ENCODE results near the gene PRKAG3.

PRKAG3 gene

GRCh38 chr2:218831378-218831990, at the start of gene PRKAG3:
PRKAG3 (minus strand) TSS chr2:218831803.
- no peak for DNase-seq (ENCODE audit: low spot score)

DNA sequence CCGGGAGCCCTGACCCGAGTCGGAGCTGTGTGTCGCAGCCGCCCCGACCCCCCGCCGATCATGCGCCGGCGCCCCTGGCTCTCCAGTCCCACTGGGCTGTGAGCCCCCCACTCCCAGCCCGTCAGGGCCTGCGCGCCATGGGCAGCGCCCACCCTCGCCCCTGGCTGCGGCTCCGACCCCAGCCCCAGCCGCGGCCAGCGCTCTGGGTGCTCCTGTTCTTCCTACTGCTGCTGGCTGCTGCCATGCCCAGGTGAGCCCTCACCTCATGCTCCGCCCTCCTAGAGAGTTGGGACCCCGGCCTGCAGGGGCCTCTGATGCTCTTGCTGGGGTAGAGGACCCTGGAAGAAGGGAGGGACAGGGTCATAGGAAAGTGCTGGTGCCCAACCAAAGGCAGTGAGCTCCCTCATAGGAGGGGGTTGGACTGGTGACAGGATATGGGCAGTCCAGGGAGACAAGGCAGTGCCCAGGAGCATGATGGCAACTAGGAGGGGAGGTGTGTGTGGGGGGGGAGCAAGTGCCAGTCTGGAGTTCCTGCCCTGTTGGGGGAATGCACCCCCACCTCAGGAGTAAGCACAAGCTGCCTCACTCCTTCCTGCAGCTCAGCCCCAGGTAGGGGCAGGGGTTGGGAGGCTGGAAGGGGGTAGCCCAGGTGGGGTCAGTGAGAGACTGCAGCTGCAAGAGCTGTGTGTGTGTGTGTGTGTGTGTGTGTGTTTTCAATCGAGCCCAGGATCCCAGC, 49.4 kb upstream of the PRKAG3 start:
- DNase-seq (ENCODE audit: low spot score) = no peak

DNA sequence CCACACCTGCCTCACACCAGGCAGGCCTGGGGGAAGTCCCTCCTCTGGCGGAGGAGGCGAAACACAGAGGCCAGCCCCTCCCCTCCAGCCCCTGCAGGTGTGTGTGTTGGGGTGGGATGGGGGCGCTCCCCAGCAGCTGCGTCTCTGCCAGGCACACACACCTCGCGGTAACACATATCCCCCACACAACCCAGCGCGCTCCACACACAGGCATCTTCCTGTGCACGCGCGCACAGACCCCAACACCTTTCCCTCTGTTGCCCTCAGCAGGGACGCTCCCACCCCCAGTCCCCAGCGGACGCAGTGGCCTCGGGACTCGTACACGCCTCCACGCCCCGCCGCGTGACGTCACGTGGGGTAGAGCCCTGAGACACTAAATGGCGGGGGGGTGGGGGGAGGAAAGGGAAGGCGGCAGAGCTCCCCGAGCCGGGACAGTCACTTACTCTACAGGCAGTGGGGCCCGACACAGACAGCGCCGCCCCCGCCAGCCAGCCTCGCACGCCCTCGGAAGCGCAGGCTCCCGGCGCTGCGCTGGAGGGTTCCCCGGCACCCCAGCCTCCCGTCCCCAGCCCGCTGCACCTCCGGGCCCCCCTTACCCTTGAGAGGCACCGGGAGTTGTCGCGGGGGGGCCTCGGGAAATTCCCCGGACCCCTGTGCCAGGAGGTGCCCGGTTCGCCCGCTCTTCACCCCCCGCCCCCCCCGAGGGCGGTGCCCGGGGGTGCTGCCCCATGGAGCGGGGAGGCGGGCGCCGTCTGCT, 48.7 kb upstream of the PRKAG3 start, which contains the start of gene WNT10A:
Gene WNT10A (plus strand): TSS at position 751 of the 757 bp plus-strand sequence. CDS start 144 bp downstream, outside the sequence.
- DNase-seq (ENCODE audit: low spot score) = no peak

DNA sequence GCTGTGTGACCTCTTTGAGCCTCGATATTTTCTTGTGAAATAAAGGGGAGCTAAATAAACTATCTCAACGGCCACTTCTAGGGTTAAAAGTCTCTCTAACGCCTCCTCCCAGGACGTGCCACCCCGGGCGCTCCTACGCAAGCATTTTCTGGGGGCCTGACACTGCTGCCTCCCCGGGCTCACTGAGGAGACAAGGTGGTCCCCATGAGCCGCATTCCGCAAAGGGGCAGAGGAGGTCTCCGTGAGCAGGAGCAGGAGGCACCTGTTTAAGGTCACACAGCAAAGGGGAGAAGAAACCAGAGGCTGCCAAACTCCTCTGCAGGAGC, 48.1 kb upstream of the PRKAG3 start:
- no peak for DNase-seq (ENCODE audit: low spot score)

- DNase-seq (ENCODE audit: low spot score) = no peak
These were observed 47.5 kb upstream of the PRKAG3 start for GRCh38 chr2:218878926-218879761.

DNA sequence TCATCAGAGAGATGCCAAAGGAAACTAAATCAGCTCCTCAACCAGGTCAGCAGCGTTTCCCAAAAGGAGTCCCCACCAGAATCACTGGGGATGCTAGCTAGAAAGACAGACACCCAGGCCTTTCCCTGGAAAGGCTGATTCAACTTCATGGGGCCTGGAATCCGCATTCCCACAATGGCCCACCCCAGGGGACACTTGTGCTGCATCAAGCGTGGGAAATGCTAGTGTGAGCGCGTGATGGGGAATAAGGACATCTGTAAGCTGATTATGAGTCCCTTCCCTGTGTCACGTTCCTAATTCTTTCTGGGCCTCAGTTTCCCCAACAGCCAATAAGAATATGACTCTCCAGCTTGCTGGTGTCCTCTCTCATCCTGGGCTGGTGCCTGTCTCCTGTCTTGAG, 46.9 kb upstream of the PRKAG3 start:
- no peak for DNase-seq (ENCODE audit: low spot score)

DNA sequence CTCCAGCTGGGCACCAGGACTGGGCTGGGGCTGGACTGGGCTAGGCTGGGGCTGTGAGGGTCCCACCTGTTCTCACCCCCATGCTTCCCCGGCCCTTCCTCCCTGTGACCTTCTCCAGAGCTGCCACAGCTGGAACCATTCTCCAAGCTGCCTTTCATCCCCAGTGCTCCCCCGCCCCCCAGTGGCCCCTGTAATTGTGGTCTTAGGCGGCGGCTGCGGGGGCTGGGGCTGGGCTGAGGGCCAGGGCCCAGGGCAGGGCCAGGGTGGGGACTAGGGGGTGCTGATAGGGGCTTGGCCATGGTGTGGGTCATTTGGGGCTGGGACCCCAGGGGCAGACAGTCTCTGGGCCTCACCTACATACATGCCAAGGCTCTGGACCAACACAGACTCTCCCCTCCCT, 46.3 kb upstream of the PRKAG3 start:
- DNase-seq (ENCODE audit: low spot score) = no peak

GRCh38 chr2:218877331-218877730, 45.7 kb upstream of the PRKAG3 start:
- no peak for DNase-seq (ENCODE audit: low spot score)

DNA sequence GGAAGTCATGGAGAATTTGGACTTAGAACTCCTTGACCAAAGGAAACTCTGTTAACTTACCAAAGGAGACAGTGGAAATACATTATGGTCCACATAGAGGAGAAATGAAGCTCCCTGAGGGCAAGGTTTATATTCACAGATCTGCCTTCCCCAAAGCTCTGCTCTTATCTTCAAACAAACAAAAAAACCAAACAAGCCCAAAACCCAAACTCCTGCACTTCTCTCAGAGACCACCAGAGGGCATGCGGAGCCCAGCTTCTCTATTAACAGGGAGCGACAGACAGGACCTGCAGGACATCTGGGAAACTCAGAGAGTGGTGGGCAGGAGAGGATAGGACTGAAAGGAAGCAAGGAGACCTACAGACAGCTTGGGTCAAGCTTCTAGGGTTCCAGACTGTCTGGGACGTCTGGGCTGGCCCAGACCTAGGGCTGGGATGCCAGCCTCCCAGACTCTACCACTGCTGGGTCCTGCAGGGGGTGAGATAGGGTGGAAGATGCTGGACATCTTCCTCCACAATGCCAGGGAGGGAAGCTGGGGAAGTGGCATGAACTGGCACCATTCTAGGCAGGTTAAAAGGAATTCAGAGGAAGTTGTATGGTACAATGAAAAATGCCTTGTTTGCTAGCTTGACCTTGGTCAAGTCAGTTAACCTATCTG, 45.1 kb upstream of the PRKAG3 start:
- peak; percentile 92 for DNase-seq (ENCODE audit: low spot score)

GRCh38 chr2:218875692-218876246, 44.2 kb upstream of the PRKAG3 start:
- no peak for DNase-seq (ENCODE audit: low spot score)

GRCh38 chr2:218873359-218874194, 42.0 kb upstream of the PRKAG3 start:
- DNase-seq (ENCODE audit: low spot score) = no peak

GRCh38 chr2:218872645-218873358, 41.2 kb upstream of the PRKAG3 start:
- DNase-seq (ENCODE audit: low spot score) = no peak

DNA sequence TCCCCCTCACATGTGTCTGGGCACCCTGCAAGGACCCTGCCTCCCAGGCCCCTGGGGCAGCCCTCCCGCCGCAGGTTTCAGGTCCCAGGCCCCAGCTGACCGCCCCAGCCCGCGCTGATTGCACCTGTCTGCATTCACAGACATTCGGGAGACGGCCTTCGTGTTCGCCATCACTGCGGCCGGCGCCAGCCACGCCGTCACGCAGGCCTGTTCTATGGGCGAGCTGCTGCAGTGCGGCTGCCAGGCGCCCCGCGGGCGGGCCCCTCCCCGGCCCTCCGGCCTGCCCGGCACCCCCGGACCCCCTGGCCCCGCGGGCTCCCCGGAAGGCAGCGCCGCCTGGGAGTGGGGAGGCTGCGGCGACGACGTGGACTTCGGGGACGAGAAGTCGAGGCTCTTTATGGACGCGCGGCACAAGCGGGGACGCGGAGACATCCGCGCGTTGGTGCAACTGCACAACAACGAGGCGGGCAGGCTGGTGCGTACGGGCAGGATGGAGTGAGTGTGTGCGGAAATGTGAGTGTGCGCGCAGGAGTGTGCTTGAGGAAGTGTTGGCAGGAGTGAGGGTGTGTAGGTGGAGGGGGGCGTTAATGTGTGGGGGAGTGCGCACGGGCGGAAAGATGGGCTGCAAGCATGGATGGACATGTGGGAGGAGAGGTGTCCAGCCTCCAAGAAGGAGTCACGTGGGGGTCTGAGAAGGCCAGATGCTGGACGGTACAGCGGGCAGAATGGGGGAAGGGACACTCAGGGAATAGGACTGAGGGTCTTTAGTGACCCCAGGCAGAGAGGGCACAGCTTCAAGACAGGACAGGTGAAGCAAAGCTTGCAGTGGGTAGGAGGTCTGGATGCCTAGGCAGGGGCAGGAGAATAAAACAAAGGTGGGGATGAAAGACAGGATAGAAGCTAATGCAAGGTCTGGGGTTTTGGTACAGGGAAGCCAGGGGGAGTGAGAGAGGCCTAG, 40.0 kb upstream of the PRKAG3 start:
- no peak for DNase-seq (ENCODE audit: low spot score)

- no peak for DNase-seq (ENCODE audit: low spot score)
These were observed 39.4 kb upstream of the PRKAG3 start for GRCh38 chr2:218870984-218871344.

DNA sequence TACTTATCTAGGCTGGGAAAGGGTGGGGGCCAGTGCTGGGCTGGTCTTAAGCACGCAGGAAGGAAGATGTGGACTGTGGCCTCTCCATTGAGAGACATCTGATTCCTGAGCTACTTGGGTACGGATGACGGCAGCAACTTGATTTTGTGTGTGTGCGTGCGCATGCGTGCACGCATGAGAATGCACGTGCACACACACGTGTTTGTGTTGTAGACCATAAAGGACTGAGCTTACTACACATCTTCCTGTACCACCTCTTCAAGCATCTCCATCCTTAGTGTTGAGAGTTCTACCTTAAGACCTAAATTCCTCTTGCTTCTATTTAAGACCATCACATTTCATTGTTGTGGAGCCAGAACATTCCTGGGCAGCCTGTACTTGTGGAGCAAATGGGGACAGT, 37.5 kb upstream of the PRKAG3 start:
- no peak for DNase-seq (ENCODE audit: low spot score)

GRCh38 chr2:218867900-218868299, 36.3 kb upstream of the PRKAG3 start:
- DNase-seq (ENCODE audit: low spot score) = no peak

DNA sequence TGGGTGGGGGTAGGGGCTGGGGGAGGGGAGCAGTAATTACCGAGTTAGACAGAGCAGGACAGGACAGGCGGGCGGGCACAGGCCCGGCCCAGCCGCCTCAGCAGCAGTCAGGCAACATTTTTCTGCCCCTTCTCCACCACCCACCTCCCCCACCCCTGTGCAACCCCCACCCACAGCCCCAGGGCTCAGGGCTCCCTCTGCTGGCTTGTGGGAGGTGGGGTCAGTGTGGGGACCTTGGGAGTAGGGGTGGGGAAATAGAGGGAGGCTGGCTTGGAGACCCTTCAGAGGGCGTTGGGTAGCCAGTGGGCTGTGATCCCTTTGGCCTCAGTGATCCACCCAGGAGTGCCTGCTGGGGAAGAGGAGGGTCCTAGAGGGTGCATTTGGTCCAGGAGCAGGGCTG, 34.4 kb upstream of the PRKAG3 start:
- no peak for DNase-seq (ENCODE audit: low spot score)

GRCh38 chr2:218865396-218865795, 33.8 kb upstream of the PRKAG3 start:
- DNase-seq (ENCODE audit: low spot score) = no peak

DNA sequence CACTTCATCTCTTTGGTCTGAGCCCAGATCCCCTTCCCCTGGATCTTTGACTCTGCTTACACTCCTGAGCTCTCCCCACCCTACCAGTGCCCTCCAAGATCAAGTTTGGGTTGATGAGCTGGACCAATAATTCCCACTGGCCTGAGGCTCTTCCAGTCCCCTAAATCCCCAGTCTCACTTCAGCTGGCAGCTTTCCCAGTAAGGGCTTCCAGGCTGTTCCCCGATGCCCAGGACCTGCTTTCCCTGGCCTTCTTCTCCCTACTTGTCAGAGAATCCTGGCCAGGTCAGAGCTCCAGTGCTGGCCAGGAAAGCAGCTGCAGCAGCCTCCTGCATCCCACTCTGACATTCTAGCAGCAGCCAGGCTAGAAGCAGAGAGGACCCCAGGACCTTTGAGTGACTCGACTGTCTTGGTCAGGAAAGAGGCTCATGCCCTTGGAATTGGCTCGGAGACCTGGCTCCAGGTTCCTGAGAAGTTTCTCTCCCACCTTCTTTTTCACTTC, 31.5 kb upstream of the PRKAG3 start:
- DNase-seq (ENCODE audit: low spot score) = no peak

Measured in HuH-7.5 (cell line).